Measurements from ENCODE around the gene FKBP9. TPM values are rescaled to one million over a fixed set of nuclear protein-coding genes. Genes with fewer than 3 reads are reported as not detected.

The FKBP9 gene
- total RNA-seq, 1 experiment from 2014 or later = 11.1 TPM

GRCh38 chr7:32910195-32910594, 47.0 kb upstream of the FKBP9 start:
- no peak overlapping the region for H3K27ac ChIP-seq (ENCODE audit: insufficient read length, low read depth, low read length)
- no peak overlapping the region for H2BK20ac ChIP-seq (ENCODE audit: low read depth, low read length, poor library complexity, severe bottlenecking)
- no peak overlapping the region for H3K4me3 Mint-ChIP-seq
- H3K9ac ChIP-seq (ENCODE audit: extremely low read depth, insufficient read length, low read length) = no peak overlapping the region
- H3K18ac ChIP-seq (ENCODE audit: insufficient read length, low read depth, low read length) = no peak overlapping the region
- H2BK5ac ChIP-seq (ENCODE audit: insufficient read length, low read length) = no peak overlapping the region
- H4K20me1 ChIP-seq (ENCODE audit: control insufficient read depth, insufficient read depth, insufficient read length) = no peaks in the 10 kb centered on the region
- H2AFZ ChIP-seq (ENCODE audit: low read length) = no peak overlapping the region
- no peaks in the 10 kb centered on the region for H3K79me1 ChIP-seq (ENCODE audit: insufficient read depth, low read depth, low read length, poor library complexity, severe bottlenecking)
- no peak overlapping the region for H4K5ac ChIP-seq (ENCODE audit: insufficient read length, low read depth, low read length)
- no peak overlapping the region for H3K23ac ChIP-seq (ENCODE audit: insufficient read length, low read depth, low read length)
- peaks cover 40% of the 10 kb centered on the region for H3K27me3 Mint-ChIP-seq (ENCODE audit: low read depth)
- H3K14ac ChIP-seq (ENCODE audit: insufficient read depth, low read length) = no peak overlapping the region
- DNase-seq = no peak
- H4K8ac ChIP-seq (replicated peaks; ENCODE audit: insufficient read length, low read depth, low read length) = no peak overlapping the region
- no peak overlapping the region for H3K4ac ChIP-seq (ENCODE audit: low read depth, low read length)
- H3K56ac ChIP-seq (ENCODE audit: insufficient read length, low read depth, low read length) = no peak overlapping the region
- H3K27me3 ChIP-seq (ENCODE audit: insufficient read depth, low read length) = no peaks in the 10 kb centered on the region
- H3K4me1 ChIP-seq (ENCODE audit: insufficient read depth, low read length) = peaks cover 3% of the 10 kb centered on the region; the same call in 1 of the 2 replicates
- WGBS (ENCODE audit: extremely low coverage, insufficient read length, low lambda C conversion rate) = no CpG with 5 or more reads among the region's 1 CpG
- H3K23me2 ChIP-seq (ENCODE audit: insufficient read length, low read depth, low read length, poor library complexity, severe bottlenecking) = peaks cover 1% of the 10 kb centered on the region
- no peaks in the 10 kb centered on the region for H3K9me3 ChIP-seq (ENCODE audit: control insufficient read depth, low read depth, low read length)
- H2BK15ac ChIP-seq (ENCODE audit: low read depth, low read length) = no peak overlapping the region
- H4K91ac ChIP-seq (ENCODE audit: insufficient read length, low read depth, low read length) = no peak overlapping the region
- peaks cover 0 to 10% of the 10 kb centered on the region in 2 experiments; a peak in 2 of 4 replicates for H3K4me1 Mint-ChIP-seq
- no peaks in the 10 kb centered on the region for H3K79me2 ChIP-seq (ENCODE audit: insufficient read depth, low read length)
- TF ChIP-seq, protein P1, sequence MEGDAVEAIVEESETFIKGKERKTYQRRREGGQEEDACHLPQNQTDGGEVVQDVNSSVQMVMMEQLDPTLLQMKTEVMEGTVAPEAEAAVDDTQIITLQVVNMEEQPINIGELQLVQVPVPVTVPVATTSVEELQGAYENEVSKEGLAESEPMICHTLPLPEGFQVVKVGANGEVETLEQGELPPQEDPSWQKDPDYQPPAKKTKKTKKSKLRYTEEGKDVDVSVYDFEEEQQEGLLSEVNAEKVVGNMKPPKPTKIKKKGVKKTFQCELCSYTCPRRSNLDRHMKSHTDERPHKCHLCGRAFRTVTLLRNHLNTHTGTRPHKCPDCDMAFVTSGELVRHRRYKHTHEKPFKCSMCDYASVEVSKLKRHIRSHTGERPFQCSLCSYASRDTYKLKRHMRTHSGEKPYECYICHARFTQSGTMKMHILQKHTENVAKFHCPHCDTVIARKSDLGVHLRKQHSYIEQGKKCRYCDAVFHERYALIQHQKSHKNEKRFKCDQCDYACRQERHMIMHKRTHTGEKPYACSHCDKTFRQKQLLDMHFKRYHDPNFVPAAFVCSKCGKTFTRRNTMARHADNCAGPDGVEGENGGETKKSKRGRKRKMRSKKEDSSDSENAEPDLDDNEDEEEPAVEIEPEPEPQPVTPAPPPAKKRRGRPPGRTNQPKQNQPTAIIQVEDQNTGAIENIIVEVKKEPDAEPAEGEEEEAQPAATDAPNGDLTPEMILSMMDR (conservative IDR thresholded peaks at IDR 0.05) = no peak
- no peak overlapping the region for H3K4me2 ChIP-seq (ENCODE audit: insufficient read depth, insufficient read length, low read length)
- no peaks in the 10 kb centered on the region for H3K36me3 Mint-ChIP-seq (ENCODE audit: insufficient read depth in 1 of 3, low read depth in 3 of 3)
- no peak overlapping the region for H2BK12ac ChIP-seq (ENCODE audit: insufficient read length, low read depth, low read length)
- H3K27ac Mint-ChIP-seq = no peak overlapping the region
- no peak overlapping the region for H2AK5ac ChIP-seq (ENCODE audit: insufficient read length, low read length)
- H3T11ph ChIP-seq (ENCODE audit: low read length) = no peak overlapping the region
- H3K9me3 Mint-ChIP-seq = no peaks in the 10 kb centered on the region
- no peak overlapping the region for H2BK120ac ChIP-seq (ENCODE audit: low read depth, low read length, poor library complexity, severe bottlenecking)

All from H9 (cell line).